Glomerular endothelial cell (primary cell): ENCODE measurements around the gene KMT2E. TPM values are rescaled to one million over a fixed set of nuclear protein-coding genes. Genes with fewer than 3 reads are reported as not detected.
"Not testable (repeated sequence)": the region's sequence is repeated elsewhere in the genome, so short reads cannot be mapped to it uniquely, and the experiment has no call there.

ENCODE experiments used
- DNase-seq: peaks from one replicate; pipeline ENCODE4 v3.0.0-alpha.2; 2011; ENCODE audit warnings: low read depth, low spot score; ENCODE audit errors: extremely low read depth
- total RNA-seq: library from RNA; depleted of rRNA; stranded (reverse); fragments of >200 nt; gene quantifications from 2 replicates; pipeline ENCODE4 v1.2.3, GENCODE V29; 2015

Gene KMT2E
- total RNA-seq, 1 donor from 2014 or later, result 68.5 TPM

GRCh38 chr7:105026750-105027149 lies 12.7 kb downstream of the KMT2E start:
- no peak for DNase-seq

GRCh38 chr7:105027176-105027853 lies 13.3 kb downstream of the KMT2E start:
- DNase-seq, result no peak

DNA sequence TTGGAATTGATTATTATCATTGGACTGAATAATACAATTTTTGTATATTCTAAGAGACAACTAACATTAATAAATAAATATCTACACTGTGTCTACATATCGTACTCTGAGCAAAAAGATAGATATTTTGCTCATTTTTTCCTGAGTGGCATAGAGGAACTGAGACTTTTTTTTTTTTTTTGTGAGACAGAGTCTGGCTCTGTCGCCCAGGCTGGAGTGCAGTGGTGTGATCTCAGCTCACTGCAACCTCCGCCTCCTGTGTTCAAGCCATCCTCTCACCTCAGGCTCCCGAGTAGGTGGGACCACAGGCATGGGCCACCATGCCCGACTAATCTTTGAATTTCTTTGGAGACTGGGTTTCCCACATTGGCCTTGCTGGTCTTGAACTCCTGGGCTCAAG lies 14.0 kb downstream of the KMT2E start:
- DNase-seq, result no peak

- DNase-seq, result not testable (repeated sequence)
Measured at GRCh38 chr7:105028941-105029340, 14.9 kb downstream of the KMT2E start.

- DNase-seq, result no peak
Measured at GRCh38 chr7:105030447-105030846, 16.4 kb downstream of the KMT2E start.

- no peak for DNase-seq
Measured at GRCh38 chr7:105032553-105033214, 18.7 kb downstream of the KMT2E start.

DNA sequence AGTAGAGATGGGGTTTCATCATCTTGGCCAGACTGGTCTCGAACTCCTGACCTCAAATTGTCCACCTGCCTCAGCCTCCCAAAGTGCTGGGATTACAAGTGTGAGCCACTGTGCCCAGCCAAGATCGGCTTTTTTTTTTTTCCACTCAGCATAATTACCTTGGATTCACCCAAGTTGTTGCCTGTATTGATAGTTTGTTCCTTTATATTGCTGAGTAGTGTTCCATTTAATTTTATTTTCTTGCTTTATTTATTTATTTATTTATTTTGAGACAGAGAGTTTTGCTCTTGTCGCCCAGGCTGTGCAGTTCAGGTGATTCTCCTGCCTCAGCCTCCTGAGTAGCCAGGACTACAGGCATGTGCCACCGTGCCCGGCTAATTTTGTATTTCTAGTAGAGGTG lies 21.3 kb downstream of the KMT2E start:
- DNase-seq, result no peak

DNA sequence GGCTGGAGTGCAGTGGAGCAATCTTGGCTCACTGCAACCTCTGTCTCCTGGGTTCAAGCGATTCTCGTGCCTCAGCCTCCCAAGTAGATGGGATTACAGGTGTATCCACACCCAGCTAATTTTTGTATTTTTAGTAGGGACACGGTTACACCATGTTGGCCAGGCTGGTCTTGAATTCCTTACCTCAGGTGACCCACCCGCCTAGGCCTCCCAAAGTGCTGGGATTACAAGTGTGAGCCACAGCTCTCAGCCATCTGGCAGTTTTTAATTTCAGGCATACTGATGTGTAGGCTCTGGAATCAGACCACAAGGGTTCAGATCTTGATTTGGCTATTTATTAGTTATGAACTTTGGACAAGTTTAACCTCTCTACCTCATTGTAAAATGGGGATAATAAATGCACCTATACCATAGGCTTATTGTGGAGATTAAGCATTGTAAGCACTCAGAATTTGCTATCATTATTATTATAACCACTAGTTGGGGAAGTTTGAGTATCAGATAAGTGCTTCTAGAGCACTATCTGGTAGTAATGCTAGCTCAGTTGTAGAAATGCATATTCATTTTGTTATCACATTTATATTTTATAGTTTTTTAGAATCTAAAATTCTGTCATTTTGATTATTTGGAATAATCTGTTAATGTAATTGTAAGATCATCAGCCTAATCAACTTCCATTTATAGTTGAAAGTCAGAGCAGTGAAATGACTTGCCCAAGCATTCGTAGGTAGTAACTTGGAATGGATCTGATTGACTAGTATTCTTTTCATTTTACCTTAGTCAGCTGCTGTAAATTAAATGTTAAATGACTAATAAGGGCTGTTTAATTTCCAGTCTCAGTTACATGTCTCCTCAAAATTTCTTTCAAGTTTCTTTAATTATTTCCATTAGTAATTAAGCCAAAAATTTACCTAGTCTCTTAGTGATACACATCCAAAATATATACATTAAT lies 22.5 kb downstream of the KMT2E start:
- DNase-seq, result no peak

DNA sequence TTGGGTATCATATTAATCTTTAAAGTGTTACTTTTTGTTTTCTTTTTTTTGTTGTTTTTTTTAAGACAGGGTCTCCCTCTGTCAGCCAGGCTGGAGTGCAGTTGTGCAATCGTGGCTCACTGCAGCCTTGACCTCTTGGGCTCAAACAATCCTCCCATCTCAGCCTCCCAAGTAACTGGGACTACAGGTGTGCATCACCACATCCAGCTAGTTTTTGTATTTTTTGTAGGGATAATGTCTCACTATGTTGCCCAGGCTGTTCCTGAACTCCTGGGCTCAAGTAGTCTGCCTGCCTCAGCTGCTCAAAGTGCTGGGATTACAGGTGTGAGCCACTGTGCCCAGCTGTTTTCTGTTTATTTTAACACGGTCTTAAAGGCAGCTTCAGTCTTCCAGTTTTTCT lies 23.3 kb downstream of the KMT2E start:
- DNase-seq, result no peak

DNA sequence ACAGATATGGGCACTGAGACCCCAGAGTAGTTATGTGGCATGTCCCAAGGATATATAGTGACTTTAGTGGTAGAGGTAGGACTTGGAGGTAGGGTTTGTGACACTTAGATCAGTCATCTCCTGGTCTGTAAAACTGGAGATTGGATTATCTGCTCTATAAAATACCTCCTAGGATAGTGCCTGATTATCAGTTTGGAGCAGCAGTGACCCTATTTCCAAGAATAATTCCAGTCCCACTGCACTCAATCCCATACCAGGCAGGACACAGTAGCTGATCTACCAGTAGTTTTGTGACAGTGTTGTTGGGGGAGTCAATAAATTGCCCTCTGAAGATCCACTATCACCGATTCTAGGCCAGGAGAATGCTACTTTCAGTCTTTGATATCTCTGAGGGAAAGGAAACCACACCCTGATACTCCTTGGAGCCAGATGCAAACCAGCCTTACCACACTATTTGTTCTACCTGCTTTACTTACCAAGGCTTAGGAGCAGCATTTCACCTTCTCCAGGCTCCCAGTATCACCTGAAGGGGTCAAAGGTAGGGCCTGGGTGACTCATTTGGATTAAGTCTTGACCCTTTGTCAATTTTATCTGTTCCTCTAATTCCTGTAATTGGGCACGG lies 30.6 kb downstream of the KMT2E start:
- DNase-seq, result no peak

DNA sequence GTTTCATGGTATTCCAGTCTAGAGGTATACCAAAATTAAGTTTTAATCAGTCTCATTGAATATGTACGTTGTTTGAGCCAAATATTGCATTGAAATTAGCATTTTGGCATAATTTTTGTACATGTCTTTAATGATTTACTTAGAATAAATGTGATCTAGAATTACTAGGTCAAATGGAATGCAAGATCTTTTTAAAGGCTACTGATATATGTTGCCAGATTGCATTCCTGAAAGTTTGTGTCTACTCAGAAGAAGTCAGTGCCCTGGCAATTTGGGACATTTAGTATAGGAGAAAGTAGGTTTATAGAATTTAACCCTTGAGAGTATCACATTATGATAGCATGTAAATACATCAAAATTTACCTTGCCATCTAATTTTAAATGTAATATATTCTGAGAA lies 32.4 kb downstream of the KMT2E start:
- no peak for DNase-seq

GRCh38 chr7:105047932-105048331 lies 33.9 kb downstream of the KMT2E start:
- DNase-seq, result no peak

DNA sequence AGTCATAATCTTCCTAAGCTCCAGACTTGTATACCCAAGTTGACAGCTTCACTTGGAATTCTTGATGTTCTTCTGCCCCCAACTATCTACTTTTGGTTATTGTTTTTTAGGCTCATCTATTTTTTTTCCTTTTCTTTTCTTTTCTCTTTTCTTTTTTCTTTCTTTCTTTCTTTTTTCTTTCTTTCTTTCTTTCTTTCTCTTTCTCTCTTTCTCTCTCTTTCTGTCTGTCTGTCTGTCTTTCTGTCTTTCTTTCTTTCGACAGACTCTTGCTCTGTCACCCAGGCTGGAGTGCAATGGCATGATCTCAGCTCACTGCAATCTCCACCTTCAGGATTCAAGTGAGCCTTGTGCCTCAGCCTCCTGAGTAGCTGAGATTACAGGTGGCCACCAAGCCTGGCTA lies 36.5 kb downstream of the KMT2E start:
- DNase-seq, result no peak

GRCh38 chr7:105050899-105051298 lies 36.9 kb downstream of the KMT2E start:
- DNase-seq, result not testable (repeated sequence)

- no peak for DNase-seq
Measured at GRCh38 chr7:105055084-105055483, 41.1 kb downstream of the KMT2E start.

DNA sequence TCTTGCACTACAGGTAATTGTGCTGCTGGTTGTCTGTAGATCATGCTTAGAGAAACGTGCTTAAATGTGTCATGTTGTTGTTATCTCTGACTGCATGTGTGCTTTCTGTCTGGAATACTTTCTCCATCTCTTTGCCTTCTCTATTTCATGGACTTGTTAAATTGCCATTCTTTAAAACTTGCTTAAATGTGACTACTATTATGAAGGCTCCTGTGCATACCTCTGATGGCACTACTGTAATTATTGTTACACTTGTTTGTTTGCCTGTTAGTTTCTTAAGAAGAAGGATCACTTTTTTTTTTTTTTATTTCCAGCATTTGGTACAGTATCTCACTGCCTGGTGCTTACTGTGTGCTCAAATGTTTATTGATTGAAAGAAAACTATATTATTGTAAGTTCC lies 41.6 kb downstream of the KMT2E start:
- no peak for DNase-seq

DNA sequence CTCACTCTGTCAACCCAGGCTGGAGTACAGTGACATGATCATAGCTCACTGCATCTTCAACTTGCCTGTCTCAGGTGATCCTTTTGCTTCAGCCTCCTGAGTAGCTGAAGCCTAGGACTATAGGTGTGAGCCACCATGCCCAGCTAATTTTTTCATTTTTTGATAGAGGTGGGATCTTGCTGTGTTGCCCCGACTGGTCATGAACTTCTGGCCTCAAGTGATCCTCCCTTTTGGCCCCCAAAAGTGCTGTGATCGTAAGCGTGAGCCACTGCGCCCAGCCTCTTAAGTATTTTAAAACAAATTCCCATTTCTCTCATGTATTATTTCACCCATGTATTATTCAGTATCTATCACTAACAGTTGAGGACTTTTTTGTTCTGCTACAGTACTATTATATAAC lies 43.5 kb downstream of the KMT2E start:
- no peak for DNase-seq

DNA sequence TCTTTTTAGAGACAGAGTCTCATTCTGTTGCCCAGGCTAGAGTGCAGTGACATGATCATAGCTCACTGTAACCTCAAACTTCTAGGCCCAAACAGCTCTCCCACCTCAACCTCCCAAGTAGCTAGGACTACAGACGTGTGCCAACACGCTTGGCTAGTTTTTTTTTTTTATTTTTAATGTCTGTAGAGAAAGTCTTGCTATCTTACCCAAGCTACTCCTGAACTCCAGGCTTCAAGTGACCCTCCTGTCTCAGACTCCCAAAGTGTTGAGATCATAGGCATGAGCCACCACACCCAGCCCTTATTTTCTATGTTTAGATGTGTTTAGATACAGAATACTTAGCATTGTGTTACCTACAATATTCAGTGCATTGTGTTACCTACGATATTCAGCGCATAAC lies 46.4 kb downstream of the KMT2E start:
- no peak for DNase-seq

- no peak for DNase-seq
Measured at GRCh38 chr7:105060923-105061322, 46.9 kb downstream of the KMT2E start.

- DNase-seq, result no peak
Measured at GRCh38 chr7:105065104-105065503, 51.1 kb downstream of the KMT2E start.

DNA sequence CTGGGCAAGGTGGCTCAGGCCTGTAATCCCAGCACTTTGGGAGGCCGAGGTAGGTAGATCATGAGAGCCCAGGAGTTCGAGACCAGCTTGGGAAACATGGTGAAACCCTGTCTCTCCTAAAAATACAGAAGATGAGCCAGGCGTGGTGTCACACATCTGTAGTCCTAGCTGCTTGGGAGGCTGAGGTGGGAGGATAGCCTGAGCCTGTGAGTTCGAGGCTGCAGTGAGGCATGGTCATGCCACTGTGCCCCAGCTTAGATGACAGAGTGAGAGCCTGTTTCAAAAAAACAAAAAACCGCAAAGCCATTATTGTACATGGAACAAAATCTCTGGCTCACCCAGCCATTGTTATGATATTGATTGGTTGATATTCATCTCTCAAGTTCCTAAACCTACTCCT lies 53.7 kb downstream of the KMT2E start:
- DNase-seq, result no peak
